ENCODE measurements around the gene MPO.

- TF ChIP-seq CTCF (IDR thresholded peaks at IDR 0.05; ENCODE audit: extremely low read depth in 1 of 2, insufficient read depth in 1 of 2, low read depth in 1 of 2, low read length in 2 of 2) (no peak), POLR2A (IDR thresholded peaks at IDR 0.05; ENCODE audit: low read depth, low read length) (no peak), FOS (IDR thresholded peaks at IDR 0.05; ENCODE audit: borderline replicate concordance, insufficient read depth, low read length) (no peak), MAX (IDR thresholded peaks at IDR 0.05; ENCODE audit: insufficient read depth, insufficient read length) (no peak), JUN (IDR thresholded peaks at IDR 0.05; ENCODE audit: borderline replicate concordance, insufficient read depth, insufficient read length, low read depth) (no peak)
These were observed 25.6 kb upstream of the MPO start for GRCh38 chr17:58306131-58306951.

Data from endothelial cell of umbilical vein (primary cell).